Heart right ventricle (tissue), 16 donors: ENCODE data around the gene GALNS. TPM values are rescaled to one million over a fixed set of nuclear protein-coding genes. Genes with fewer than 3 reads are reported as not detected.

Experiments
- ATAC-seq, 8 donors: fragments of 200-7000 bp; cut with Tn5 transposase; one replicate each; pipeline ENCODE4 v1.9.1; 2020; ENCODE audit warnings: mild to moderate bottlenecking in 8 of 8, moderate library complexity in 8 of 8, moderate number of reproducible peaks in 1 of 8
- DNase-seq, 2 donors: peaks; one replicate each; pipeline ENCODE4 v3.0.0-alpha.2; 2020
- H3K27ac ChIP-seq, 10 donors: fragments of 200-600 bp; sonication (generic) in 2 of 10; one replicate each; pipeline versions ENCODE4 v1.5.0 to v1.8.0; 2020 to 2022; ENCODE audit warnings: mild to moderate bottlenecking in 3 of 10
- H3K27me3 ChIP-seq, 7 donors: fragments of 200-600 bp; one replicate each; pipeline ENCODE4 v1.8.0; 2021 to 2022; ENCODE audit warnings: mild to moderate bottlenecking in 2 of 7
- H3K36me3 ChIP-seq, 9 donors: fragments of 200-600 bp; sonication (generic) in 1 of 9; one replicate each; pipeline versions ENCODE4 v1.5.0 to v1.8.0; 2020 to 2022; ENCODE audit warnings: mild to moderate bottlenecking in 2 of 9
- H3K4me1 ChIP-seq, 9 donors: fragments of 200-600 bp; sonication (generic) in 1 of 9; one replicate each; pipeline versions ENCODE4 v1.5.0 to v1.8.0; 2020 to 2022; ENCODE audit warnings: mild to moderate bottlenecking in 4 of 9
- H3K4me3 ChIP-seq, 10 donors: fragments of 200-600 bp; sonication (generic) in 2 of 10; one replicate each; pipeline versions ENCODE4 v1.5.0 to v1.8.0; 2020 to 2022; ENCODE audit warnings: mild to moderate bottlenecking in 7 of 10, moderate library complexity in 2 of 10
- H3K9me3 ChIP-seq, 11 donors: fragments of 200-600 bp in 10 of 11; sonication (generic) in 2 of 11; one replicate each; pipeline versions ENCODE4 v1.5.0 to v1.8.0; 2013 to 2022; ENCODE audit warnings: mild to moderate bottlenecking in 2 of 11, control low read depth in 1 of 11, moderate library complexity in 1 of 11
- CTCF ChIP-seq, 9 donors: fragments of 200-600 bp; sonication (generic) in 2 of 9; IDR thresholded peaks; one replicate each; pipeline versions ENCODE4 v1.5.0 to v1.8.0; 2021 to 2022; ENCODE audit warnings: antibody characterized with exemption in 9 of 9, mild to moderate bottlenecking in 5 of 9, moderate library complexity in 1 of 9
- WGBS, 2 donors: extraction: QIAGEN DNeasy Blood & Tissue Kit; methylation state at CpG; one replicate each; pipeline ENCODE4 v1.1.7; 2013; ENCODE audit warnings: inconsistent platforms in 1 of 2; 5-methylcytosine and 5-hydroxymethylcytosine counted together
- intact Hi-C, 10 donors: fragments of 100-400 bp; cut with DNase I; formaldehyde crosslinking; loops; one replicate each; pipeline versions ENCODE4 v1.11.1 to v1.14.2; 2022
- polyA plus RNA-seq, 2 donors: library from polyadenylated mRNA; stranded (reverse); fragments of 200-250 nt; gene quantifications; one replicate each; pipeline ENCODE4 v1.2.3, GENCODE V29; 2013
- total RNA-seq, 10 donors: library from RNA; stranded (reverse); fragmentation: NEBNext Ultra II Directional in 3 of 10; extraction: Animal tissue kit (Norgen Biotek cat#: 25700) in 3 of 10; gene quantifications; one replicate each; pipeline versions ENCODE4 v1.2.1 to v1.2.4, GENCODE V29; 2021 to 2023
- donor health status: Arrhythmogenic right ventricular cardiomyopathy.
- donor health status: ischemic (EF 13 %, LVEDD 7.1; RV severe dilation, severe dysfunction).
- donor health status: healthy with polysubstance abuse.
- donor health status: DM: no; HTN: yes; CAD: no.
- donor health status: DM: no; HTN: no; CAD: no.
- donor health status: ischemic (EF 25% LVEDD 6.9; RV normal size, moderate dysfunction).
- donor health status: ischemic (EF 25% LVEDD 5.7; RV mildly dilated, moderate dysfunction).
- donor health status: healthy.
- donor health status: DM: yes; HTN: yes; CAD: no.
- donor health status: Ischemic cardiomyopathy.
- donor health status: ischemic (EF 35%, LVEDD 5.7; RV mildly dilated, moderate dysfunction).
- donor health status: nonischemic (EF 11% LVEDD 7.7; RV severe dilation, severe dysfunction).
- donor health status: DM: yes; HTN: yes; CAD: no.
- donor health status: PGD.
- donor health status: ischemic (EF 29% LVEDD 5.4; RV normal size, mild dysfunction).
- donor health status: nonischemic (EF 23%, LVEDD 6.1; RV moderate dilation, normal function).

Gene GALNS
- total and polyA plus RNA-seq, 12 donors = 11.5 to 18.7 (median 13.8) TPM

DNA sequence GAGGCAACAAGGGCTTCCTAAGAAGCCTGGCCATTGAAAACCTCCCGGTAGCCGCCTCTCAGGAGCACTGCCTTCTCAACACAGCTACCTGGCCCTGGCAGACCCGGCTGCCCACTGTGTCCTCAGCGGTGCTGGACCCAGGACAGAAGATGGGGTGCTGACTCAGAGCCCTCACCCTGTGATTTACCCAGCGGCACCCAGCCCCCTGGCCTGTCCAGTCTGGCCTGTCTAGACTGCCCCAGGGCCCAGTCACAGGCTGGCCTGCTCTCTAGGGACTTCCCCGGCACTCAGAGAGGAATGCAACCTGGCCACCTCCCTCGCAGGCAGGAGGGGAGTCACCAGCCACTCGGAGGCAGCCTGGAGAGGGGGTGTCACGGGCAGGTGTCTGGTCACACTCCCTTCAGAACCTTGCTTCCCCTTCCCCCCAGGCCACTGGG is 91.8 kb downstream of the GALNS start:
- intact Hi-C loops = loop anchor here in 1 of 10 donors (5.0 kb wide), 1 partner anchor 528 kb away; no protein-coding TSS in a partner anchor
- Histone ChIP-seq H3K4me3 (no peak overlapping the region), H3K27ac (no peak overlapping the region), H3K9me3 (no peaks in the 10 kb centered on the region), H3K4me1 (peaks cover 17 to 74% (median 33%) of the 10 kb centered on the region in 9 donors), H3K27me3 (no peaks in the 10 kb centered on the region), H3K36me3 (peaks cover 0 to 19% (median 0%) of the 10 kb centered on the region in 9 donors)
- 81 to 82% methylated on average over 9 of the region's 9 CpGs for WGBS, 2 donors
- TF ChIP-seq CTCF (IDR thresholded peaks at IDR 0.05) = no peak
- DNase-seq (no peak), ATAC-seq (no peak)

DNA sequence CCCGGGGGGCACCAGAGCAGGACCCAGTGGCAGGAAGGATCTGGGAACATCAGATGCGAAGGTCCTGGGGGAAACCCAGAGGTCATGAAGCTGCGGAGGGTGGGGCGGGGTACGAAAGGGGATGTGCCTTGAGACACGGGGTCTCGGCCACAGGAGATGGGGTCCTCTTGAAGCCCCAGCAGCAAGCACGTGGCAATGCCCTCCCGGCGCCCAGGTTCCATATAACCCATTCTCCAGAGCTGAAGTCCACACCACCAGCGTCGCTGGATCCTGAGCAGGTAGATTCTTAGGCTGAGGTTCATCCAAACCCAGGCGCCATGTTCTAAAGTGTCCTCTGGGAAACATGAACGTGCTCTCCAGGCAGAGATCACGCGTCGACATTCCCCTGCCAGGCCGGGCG is 92.7 kb downstream of the GALNS start:
- intact Hi-C loops = no loop called here
- peaks cover 13 to 74% (median 32%) of the 10 kb centered on the region in 9 donors for H3K4me1 ChIP-seq
- H3K4me3 ChIP-seq = no peak overlapping the region
- DNase-seq (no peak), ATAC-seq (no peak)
- no peak overlapping the region for H3K27ac ChIP-seq
- no peak for TF ChIP-seq CTCF (IDR thresholded peaks at IDR 0.05)
- WGBS, 2 donors = 95 to 96% methylated on average over 19 of the region's 19 CpGs
- peaks cover 0 to 19% (median 0%) of the 10 kb centered on the region in 9 donors for H3K36me3 ChIP-seq
- H3K9me3 ChIP-seq = peaks cover 0 to 4% (median 0%) of the 10 kb centered on the region in 11 donors
- H3K27me3 ChIP-seq = no peaks in the 10 kb centered on the region

Other genes with a start within 250 kb of the GALNS start
- not detected for gene IL17C, start 218.4 kb downstream of the GALNS start, total RNA-seq
- gene IL17C, start 218.4 kb downstream of the GALNS start, polyA plus RNA-seq = not detected
- 100 to 1,000 TPM in 1 of 10 donors, 10 to 100 TPM in 9; 13.0 to 117 (median 27.7) TPM for gene CYBA, start 205.9 kb downstream of the GALNS start, total RNA-seq
- 10 to 100 TPM; 72.2 to 90.0 TPM for gene CYBA, start 205.9 kb downstream of the GALNS start, polyA plus RNA-seq
- gene MVD, start 193.9 kb downstream of the GALNS start, total RNA-seq = 10 to 100 TPM; 15.5 to 25.5 (median 20.2) TPM
- 10 to 100 TPM; 34.1 to 36.3 TPM for gene MVD, start 193.9 kb downstream of the GALNS start, polyA plus RNA-seq
- 1 to 10 TPM in 7 of 10 donors, under 1 TPM in 3; 0.21 to 8.6 (median 1.1) TPM for gene SNAI3, start 170.4 kb downstream of the GALNS start, total RNA-seq
- gene SNAI3, start 170.4 kb downstream of the GALNS start, polyA plus RNA-seq = 1 to 10 TPM; 2.3 to 4.5 TPM
- 10 to 100 TPM; 11.8 to 19.1 (median 14.3) TPM for gene RNF166, start 150.5 kb downstream of the GALNS start, total RNA-seq
- 10 to 100 TPM; 13.0 to 38.0 TPM for gene RNF166, start 150.5 kb downstream of the GALNS start, polyA plus RNA-seq
- gene CTU2, start 150.4 kb downstream of the GALNS start, total RNA-seq = 10 to 100 TPM; 11.8 to 17.3 (median 13.2) TPM
- 10 to 100 TPM; 22.3 to 22.6 TPM for gene CTU2, start 150.4 kb downstream of the GALNS start, polyA plus RNA-seq
- 10 to 100 TPM; 12.3 to 38.0 (median 16.4) TPM for gene PIEZO1, start 71.7 kb downstream of the GALNS start, total RNA-seq
- 10 to 100 TPM; 51.3 to 78.2 TPM for gene PIEZO1, start 71.7 kb downstream of the GALNS start, polyA plus RNA-seq
- gene CDT1, start 53.2 kb downstream of the GALNS start, total RNA-seq = 1 to 10 TPM in 4 of 10 donors, under 1 TPM in 6; 0.21 to 2.6 (median 0.58) TPM
- under 1 TPM; 0.15 to 0.22 TPM for gene CDT1, start 53.2 kb downstream of the GALNS start, polyA plus RNA-seq
- 10 to 100 TPM; 20.8 to 58.0 (median 35.4) TPM for gene APRT, start 45.0 kb downstream of the GALNS start, total RNA-seq
- gene APRT, start 45.0 kb downstream of the GALNS start, polyA plus RNA-seq = 100 to 1,000 TPM in 1 of 2 donors, 10 to 100 TPM in 1; 68.4 to 166 TPM
- gene TRAPPC2L, start 180 bp upstream of the GALNS start, total RNA-seq = 10 to 100 TPM; 44.5 to 58.0 (median 50.9) TPM
- 10 to 100 TPM; 37.5 to 63.3 TPM for gene TRAPPC2L, start 180 bp upstream of the GALNS start, polyA plus RNA-seq
- gene PABPN1L, start 9.7 kb upstream of the GALNS start, total RNA-seq = under 1 TPM in 1 of 10 donors, not detected in 9; 0.21 TPM
- gene PABPN1L, start 9.7 kb upstream of the GALNS start, polyA plus RNA-seq = not detected
- gene CBFA2T3, start 120.3 kb upstream of the GALNS start, total RNA-seq = 10 to 100 TPM in 2 of 10 donors, 1 to 10 TPM in 8; 3.1 to 14.9 (median 6.1) TPM
- gene CBFA2T3, start 120.3 kb upstream of the GALNS start, polyA plus RNA-seq = 10 to 100 TPM in 1 of 2 donors, 1 to 10 TPM in 1; 6.0 to 17.6 TPM
- gene ACSF3, start 236.9 kb upstream of the GALNS start, total RNA-seq = 10 to 100 TPM; 11.0 to 22.5 (median 17.8) TPM
- gene ACSF3, start 236.9 kb upstream of the GALNS start, polyA plus RNA-seq = 10 to 100 TPM; 14.7 to 36.9 TPM